ENCODE data around the gene C3.

DNA sequence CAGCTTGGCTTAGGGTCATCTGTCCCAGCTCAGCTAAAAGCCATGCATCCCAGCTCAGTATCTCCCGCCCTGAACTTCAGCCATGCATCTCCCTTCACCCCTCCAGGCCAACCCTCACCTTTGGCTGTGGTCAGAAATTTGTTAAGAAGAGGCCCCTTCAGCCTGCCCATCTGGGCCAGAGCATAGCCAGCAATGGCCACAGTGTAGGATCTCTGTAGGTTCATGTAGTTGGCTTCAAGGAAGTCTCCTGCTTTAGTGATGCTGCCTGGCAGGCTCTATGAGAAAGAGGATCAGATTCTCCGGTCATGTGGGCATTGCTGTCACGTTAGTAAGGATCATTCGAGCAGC is 33.8 kb downstream of the C3 start:
- TF ChIP-seq, protein P1, sequence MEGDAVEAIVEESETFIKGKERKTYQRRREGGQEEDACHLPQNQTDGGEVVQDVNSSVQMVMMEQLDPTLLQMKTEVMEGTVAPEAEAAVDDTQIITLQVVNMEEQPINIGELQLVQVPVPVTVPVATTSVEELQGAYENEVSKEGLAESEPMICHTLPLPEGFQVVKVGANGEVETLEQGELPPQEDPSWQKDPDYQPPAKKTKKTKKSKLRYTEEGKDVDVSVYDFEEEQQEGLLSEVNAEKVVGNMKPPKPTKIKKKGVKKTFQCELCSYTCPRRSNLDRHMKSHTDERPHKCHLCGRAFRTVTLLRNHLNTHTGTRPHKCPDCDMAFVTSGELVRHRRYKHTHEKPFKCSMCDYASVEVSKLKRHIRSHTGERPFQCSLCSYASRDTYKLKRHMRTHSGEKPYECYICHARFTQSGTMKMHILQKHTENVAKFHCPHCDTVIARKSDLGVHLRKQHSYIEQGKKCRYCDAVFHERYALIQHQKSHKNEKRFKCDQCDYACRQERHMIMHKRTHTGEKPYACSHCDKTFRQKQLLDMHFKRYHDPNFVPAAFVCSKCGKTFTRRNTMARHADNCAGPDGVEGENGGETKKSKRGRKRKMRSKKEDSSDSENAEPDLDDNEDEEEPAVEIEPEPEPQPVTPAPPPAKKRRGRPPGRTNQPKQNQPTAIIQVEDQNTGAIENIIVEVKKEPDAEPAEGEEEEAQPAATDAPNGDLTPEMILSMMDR (IDR thresholded peaks at IDR 0.05): no peak
- TF ChIP-seq POLR2A (IDR thresholded peaks at IDR 0.05): no peak

Measured in thyroid gland (tissue), 4 donors.